SU-DHL-6 (cell line): ENCODE results near the gene URGCP.

Source experiments
- H2AFZ ChIP-seq: fragments of 200-600 bp; sonication (generic); 2 replicates; pipeline ENCODE4 v1.6.1; 2014; ENCODE audit warnings: low read depth, mild to moderate bottlenecking, moderate library complexity, mixed read lengths, antibody characterized with exemption, low read length; ENCODE audit not compliant: severe bottlenecking
- H3F3A ChIP-seq: fragments of 200-600 bp; shearing (Covaris generic); 2 replicates; pipeline ENCODE4 v1.6.0; 2016; ENCODE audit warnings: antibody characterized with exemption, mild to moderate bottlenecking; ENCODE audit not compliant: insufficient read depth
- H3K27ac ChIP-seq: fragments of 200-600 bp; sonication (generic); 2 replicates; pipeline ENCODE4 v1.5.1; 2016; ENCODE audit warnings: low read depth, mild to moderate bottlenecking, low read length, moderate library complexity, mixed read lengths
- H3K27me3 ChIP-seq: fragments of 200-600 bp; sonication (generic), shearing (Covaris generic); 2 replicates; pipeline ENCODE4 v1.6.0; 2014; ENCODE audit warnings: mild to moderate bottlenecking, low read length
- H3K36me3 ChIP-seq: fragments of 200-600 bp; sonication (generic); 2 replicates; pipeline ENCODE4 v1.6.1; 2014; ENCODE audit warnings: mild to moderate bottlenecking, low read length, mixed read lengths
- H3K4me2 ChIP-seq: fragments of 300-600, 200-600 bp; shearing (Covaris generic), sonication (generic); 2 replicates; pipeline ENCODE4 v1.6.0; 2014; ENCODE audit warnings: low read length, low read depth, mild to moderate bottlenecking; ENCODE audit not compliant: poor library complexity, severe bottlenecking
- H3K4me3 ChIP-seq: fragments of 200-600 bp; sonication (generic); 2 replicates; pipeline ENCODE4 v1.5.1; 2014; ENCODE audit warnings: antibody characterized with exemption, low read length, mild to moderate bottlenecking, mixed read lengths; ENCODE audit not compliant: insufficient read depth, poor library complexity, severe bottlenecking
- H3K79me2 ChIP-seq: fragments of 200-600 bp; sonication (generic); 2 replicates; pipeline ENCODE4 v1.6.1; 2014; ENCODE audit warnings: mild to moderate bottlenecking, low read length, moderate library complexity; ENCODE audit not compliant: insufficient read depth
- H3K9ac ChIP-seq: fragments of 200-600 bp; sonication (generic); 2 replicates; pipeline ENCODE4 v1.7.0; 2014; ENCODE audit warnings: mild to moderate bottlenecking, low read length
- H3K9me2 ChIP-seq: fragments of 200-600 bp; sonication (generic); replicated peaks from 2 replicates; pipeline ENCODE4 v1.6.1; 2014; ENCODE audit warnings: low read length; ENCODE audit not compliant: insufficient read depth
- H3K9me3 ChIP-seq: fragments of 200-600 bp; sonication (generic); 2 replicates; pipeline ENCODE4 v1.6.1; 2014; ENCODE audit warnings: low read length, mixed read lengths; ENCODE audit not compliant: insufficient read depth
- H4K20me1 ChIP-seq: fragments of 200-600 bp; sonication (generic); 2 replicates; pipeline ENCODE4 v1.6.1; 2014; ENCODE audit warnings: low read depth, mild to moderate bottlenecking, antibody characterized with exemption, low read length, moderate library complexity, mixed read lengths
- EZH2phosphoT487 ChIP-seq: fragments of 200-600 bp; sonication (generic), shearing (Covaris generic); conservative IDR thresholded peaks from 2 replicates; pipeline ENCODE4 v1.6.1; 2018; ENCODE audit warnings: mild to moderate bottlenecking, antibody characterized with exemption, low read length, moderate library complexity, mixed read lengths
- TF ChIP-seq, protein P1 (sequence below): fragments of 200-600 bp; sonication (generic); IDR thresholded peaks from one replicate; pipeline ENCODE4 v1.5.1; 2017; ENCODE audit warnings: antibody characterized with exemption, mild to moderate bottlenecking, low read length, moderate library complexity; ENCODE audit not compliant: insufficient read depth, poor library complexity, severe bottlenecking

The URGCP gene

DNA sequence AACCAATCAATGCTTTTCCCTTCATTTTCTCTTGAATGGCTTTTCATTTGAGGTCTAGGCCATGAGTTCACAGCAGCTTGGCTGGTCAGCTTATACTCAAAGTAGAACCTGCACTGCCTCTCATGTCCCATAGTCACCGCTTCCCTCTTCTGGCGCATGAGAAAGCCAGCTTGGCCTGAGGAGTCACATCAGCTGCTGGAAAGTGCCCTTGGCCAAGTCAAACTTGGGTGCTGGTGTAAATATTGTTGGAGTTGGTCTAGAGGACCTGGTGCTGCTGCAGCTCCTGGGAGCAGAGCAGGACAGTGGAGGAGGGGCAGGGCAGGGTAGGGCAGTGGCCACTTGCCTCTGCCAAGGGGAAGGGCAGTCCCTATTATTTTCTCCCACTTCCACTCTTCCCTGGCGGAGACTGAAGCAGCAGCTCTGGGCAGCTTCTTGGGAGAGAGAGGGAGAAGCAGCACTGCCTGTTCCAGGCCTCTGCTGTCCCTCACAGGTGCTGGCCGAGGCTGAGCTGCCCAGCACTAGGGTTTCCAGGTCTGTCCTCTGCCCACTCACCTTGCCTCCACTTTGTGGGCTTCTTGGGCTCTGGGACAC lies 32.6 kb upstream of the URGCP start:
- TF ChIP-seq EZH2phosphoT487, result no peak
- TF ChIP-seq, protein P1, sequence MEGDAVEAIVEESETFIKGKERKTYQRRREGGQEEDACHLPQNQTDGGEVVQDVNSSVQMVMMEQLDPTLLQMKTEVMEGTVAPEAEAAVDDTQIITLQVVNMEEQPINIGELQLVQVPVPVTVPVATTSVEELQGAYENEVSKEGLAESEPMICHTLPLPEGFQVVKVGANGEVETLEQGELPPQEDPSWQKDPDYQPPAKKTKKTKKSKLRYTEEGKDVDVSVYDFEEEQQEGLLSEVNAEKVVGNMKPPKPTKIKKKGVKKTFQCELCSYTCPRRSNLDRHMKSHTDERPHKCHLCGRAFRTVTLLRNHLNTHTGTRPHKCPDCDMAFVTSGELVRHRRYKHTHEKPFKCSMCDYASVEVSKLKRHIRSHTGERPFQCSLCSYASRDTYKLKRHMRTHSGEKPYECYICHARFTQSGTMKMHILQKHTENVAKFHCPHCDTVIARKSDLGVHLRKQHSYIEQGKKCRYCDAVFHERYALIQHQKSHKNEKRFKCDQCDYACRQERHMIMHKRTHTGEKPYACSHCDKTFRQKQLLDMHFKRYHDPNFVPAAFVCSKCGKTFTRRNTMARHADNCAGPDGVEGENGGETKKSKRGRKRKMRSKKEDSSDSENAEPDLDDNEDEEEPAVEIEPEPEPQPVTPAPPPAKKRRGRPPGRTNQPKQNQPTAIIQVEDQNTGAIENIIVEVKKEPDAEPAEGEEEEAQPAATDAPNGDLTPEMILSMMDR, result no peak
- no peaks in the 10 kb centered on the region for H3F3A ChIP-seq

DNA sequence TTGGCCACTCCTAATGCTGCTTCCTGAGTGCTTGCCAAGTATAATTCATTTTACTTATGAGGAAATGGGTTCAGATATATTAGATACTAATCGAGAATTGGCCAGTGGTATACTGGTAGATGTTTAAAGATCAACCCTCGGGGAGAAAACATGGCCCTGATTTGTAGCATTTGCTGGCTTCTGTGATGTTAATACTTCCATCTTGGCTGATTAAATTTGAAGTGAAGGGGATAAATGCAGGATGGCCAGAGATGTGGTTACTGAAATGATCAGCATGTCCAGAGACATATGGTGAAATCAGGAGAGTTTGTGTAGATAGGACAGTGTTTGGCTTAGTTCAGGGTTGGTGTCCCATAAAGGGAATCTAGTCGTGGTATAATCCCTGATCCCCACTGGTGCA lies 31.0 kb upstream of the URGCP start:
- no peaks in the 10 kb centered on the region for H3K36me3 ChIP-seq
- no peaks in the 10 kb centered on the region for H3K79me2 ChIP-seq
- TF ChIP-seq, protein P1, result no peak
- TF ChIP-seq EZH2phosphoT487, result no peak

More for the DNA sequence above, 32.6 kb upstream of the URGCP start:
- Histone ChIP-seq H3K4me2 (no peak overlapping the region), H2AFZ (no peak overlapping the region), H3K4me3 (no peak overlapping the region), H3K27ac (no peak overlapping the region), H3K36me3 (no peaks in the 10 kb centered on the region), H3K9me2 (no peaks in the 10 kb centered on the region), H3K27me3 (no peaks in the 10 kb centered on the region), H3K9me3 (no peaks in the 10 kb centered on the region), H3K79me2 (no peaks in the 10 kb centered on the region), H4K20me1 (no peaks in the 10 kb centered on the region), H3K9ac (no peak overlapping the region)

DNA sequence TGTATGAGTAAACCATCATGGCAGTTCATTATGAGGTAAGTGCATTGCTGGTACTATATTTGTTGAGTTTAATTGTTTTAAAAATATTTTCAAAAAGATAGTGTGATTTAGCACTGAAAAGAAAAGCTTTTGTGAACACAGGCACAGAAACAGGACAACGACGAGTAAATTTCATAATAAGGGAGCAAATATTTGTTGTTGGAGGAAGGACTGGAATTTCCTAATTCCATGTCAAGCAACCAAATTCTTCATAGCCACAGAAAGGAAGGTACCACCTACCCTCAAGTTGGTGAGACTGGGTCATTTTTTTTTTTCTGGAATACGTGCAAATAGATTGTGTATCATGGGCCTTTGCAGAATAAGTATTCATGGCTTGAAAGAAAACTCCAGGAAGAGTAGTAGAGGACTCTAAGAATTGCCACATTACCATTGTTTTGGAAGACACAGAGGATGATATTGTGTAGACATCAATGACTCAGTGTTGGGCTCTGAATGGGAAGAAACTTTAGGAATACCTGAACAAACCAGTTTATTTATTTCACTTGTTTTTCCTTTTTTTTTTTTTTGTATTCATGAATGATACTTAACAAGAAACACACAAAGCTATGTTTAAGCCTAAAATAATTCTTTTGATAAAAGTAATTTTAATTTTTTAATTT lies 27.6 kb upstream of the URGCP start:
- H3K4me3 ChIP-seq, result no peak overlapping the region
- no peak overlapping the region for H2AFZ ChIP-seq
- H3K79me2 ChIP-seq, result no peaks in the 10 kb centered on the region
- H3F3A ChIP-seq, result no peaks in the 10 kb centered on the region
- no peaks in the 10 kb centered on the region for H3K9me3 ChIP-seq
- H3K27ac ChIP-seq, result no peak overlapping the region
- H3K4me2 ChIP-seq, result no peak overlapping the region
- H3K27me3 ChIP-seq, result no peaks in the 10 kb centered on the region
- H4K20me1 ChIP-seq, result no peaks in the 10 kb centered on the region
- no peaks in the 10 kb centered on the region for H3K9me2 ChIP-seq
- no peaks in the 10 kb centered on the region for H3K36me3 ChIP-seq
- H3K9ac ChIP-seq, result no peak overlapping the region
- TF ChIP-seq, protein P1, result no peak
- no peak for TF ChIP-seq EZH2phosphoT487

More for the DNA sequence above, 31.0 kb upstream of the URGCP start:
- Histone ChIP-seq H3K27ac (no peak overlapping the region), H3K9me3 (no peaks in the 10 kb centered on the region), H4K20me1 (no peaks in the 10 kb centered on the region), H3K4me2 (no peak overlapping the region), H2AFZ (no peak overlapping the region), H3K9me2 (no peaks in the 10 kb centered on the region), H3K4me3 (no peak overlapping the region), H3F3A (no peaks in the 10 kb centered on the region), H3K9ac (no peak overlapping the region), H3K27me3 (no peaks in the 10 kb centered on the region)
